ENCODE data around the gene CELA1. TPM values are rescaled to one million over a fixed set of nuclear protein-coding genes. Genes with fewer than 3 reads are reported as not detected.
A peak's percentile ranks its signal among the peaks of the same experiment; 100 is the strongest.

CELA1 gene
- total RNA-seq, 1 experiment from 2014 or later: not detected

DNA sequence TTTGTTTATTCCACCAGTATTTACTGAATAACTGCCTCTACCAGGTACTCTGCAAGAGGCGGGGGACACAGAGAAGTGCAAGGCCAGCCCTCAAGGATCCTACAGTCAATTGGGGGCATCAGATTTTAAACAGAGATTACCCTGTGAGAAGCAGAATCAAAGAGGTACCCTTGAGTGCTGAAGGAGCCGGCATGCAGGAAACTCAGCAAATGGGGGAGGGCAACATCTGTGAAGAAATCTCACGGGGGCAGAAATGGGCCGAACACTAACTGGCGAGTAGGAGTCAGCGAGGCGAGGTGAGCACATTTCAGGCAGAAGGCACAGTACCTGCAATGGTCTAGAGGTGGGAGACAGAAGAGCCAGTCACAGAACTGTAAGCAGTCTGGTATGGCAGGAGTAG lies 35.7 kb upstream of the CELA1 start:
- H3K4me1 Mint-ChIP-seq: peaks cover 38 to 39% of the 10 kb centered on the region in 2 experiments
- TF ChIP-seq, protein P1, sequence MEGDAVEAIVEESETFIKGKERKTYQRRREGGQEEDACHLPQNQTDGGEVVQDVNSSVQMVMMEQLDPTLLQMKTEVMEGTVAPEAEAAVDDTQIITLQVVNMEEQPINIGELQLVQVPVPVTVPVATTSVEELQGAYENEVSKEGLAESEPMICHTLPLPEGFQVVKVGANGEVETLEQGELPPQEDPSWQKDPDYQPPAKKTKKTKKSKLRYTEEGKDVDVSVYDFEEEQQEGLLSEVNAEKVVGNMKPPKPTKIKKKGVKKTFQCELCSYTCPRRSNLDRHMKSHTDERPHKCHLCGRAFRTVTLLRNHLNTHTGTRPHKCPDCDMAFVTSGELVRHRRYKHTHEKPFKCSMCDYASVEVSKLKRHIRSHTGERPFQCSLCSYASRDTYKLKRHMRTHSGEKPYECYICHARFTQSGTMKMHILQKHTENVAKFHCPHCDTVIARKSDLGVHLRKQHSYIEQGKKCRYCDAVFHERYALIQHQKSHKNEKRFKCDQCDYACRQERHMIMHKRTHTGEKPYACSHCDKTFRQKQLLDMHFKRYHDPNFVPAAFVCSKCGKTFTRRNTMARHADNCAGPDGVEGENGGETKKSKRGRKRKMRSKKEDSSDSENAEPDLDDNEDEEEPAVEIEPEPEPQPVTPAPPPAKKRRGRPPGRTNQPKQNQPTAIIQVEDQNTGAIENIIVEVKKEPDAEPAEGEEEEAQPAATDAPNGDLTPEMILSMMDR (conservative IDR thresholded peaks at IDR 0.05): no peak
- Histone ChIP-seq H3K4me2 (ENCODE audit: insufficient read depth, insufficient read length, low read length) (no peak overlapping the region), H2AK5ac (ENCODE audit: insufficient read length, low read length) (no peak overlapping the region), H4K20me1 (ENCODE audit: control insufficient read depth, insufficient read depth, insufficient read length) (no peaks in the 10 kb centered on the region), H3K4ac (ENCODE audit: low read depth, low read length) (no peak overlapping the region), H2BK120ac (ENCODE audit: low read depth, low read length, poor library complexity, severe bottlenecking) (no peak overlapping the region), H3K9ac (ENCODE audit: extremely low read depth, insufficient read length, low read length) (no peak overlapping the region), H3T11ph (ENCODE audit: low read length) (no peak overlapping the region), H3K79me2 (ENCODE audit: insufficient read depth, low read length) (no peaks in the 10 kb centered on the region), H4K5ac (ENCODE audit: insufficient read length, low read depth, low read length) (no peak overlapping the region), H3K27ac (ENCODE audit: insufficient read length, low read depth, low read length) (no peak overlapping the region), H2BK15ac (ENCODE audit: low read depth, low read length) (no peak overlapping the region), H2BK5ac (ENCODE audit: insufficient read length, low read length) (no peak overlapping the region), H3K4me1 (ENCODE audit: insufficient read depth, low read length) (peaks cover 19% of the 10 kb centered on the region), H3K18ac (ENCODE audit: insufficient read length, low read depth, low read length) (no peak overlapping the region), H3K14ac (ENCODE audit: insufficient read depth, low read length) (no peak overlapping the region), H4K91ac (ENCODE audit: insufficient read length, low read depth, low read length) (no peak overlapping the region), H2BK12ac (ENCODE audit: insufficient read length, low read depth, low read length) (no peak overlapping the region), H4K8ac (replicated peaks; ENCODE audit: insufficient read length, low read depth, low read length) (no peak overlapping the region), H2BK20ac (ENCODE audit: low read depth, low read length, poor library complexity, severe bottlenecking) (no peak overlapping the region), H3K79me1 (ENCODE audit: insufficient read depth, low read depth, low read length, poor library complexity, severe bottlenecking) (no peaks in the 10 kb centered on the region), H3K23me2 (ENCODE audit: insufficient read length, low read depth, low read length, poor library complexity, severe bottlenecking) (peaks cover 2% of the 10 kb centered on the region), H3K9me3 (ENCODE audit: control insufficient read depth, low read depth, low read length) (no peaks in the 10 kb centered on the region), H3K23ac (ENCODE audit: insufficient read length, low read depth, low read length) (no peak overlapping the region), H2AFZ (ENCODE audit: low read length) (no peak overlapping the region), H3K56ac (ENCODE audit: insufficient read length, low read depth, low read length) (no peak overlapping the region), H3K27me3 (ENCODE audit: insufficient read depth, low read length) (no peaks in the 10 kb centered on the region)
- no peaks in the 10 kb centered on the region for H3K9me3 Mint-ChIP-seq
- no peaks in the 10 kb centered on the region for H3K27me3 Mint-ChIP-seq (ENCODE audit: low read depth)
- WGBS (ENCODE audit: extremely low coverage, insufficient read length, low lambda C conversion rate): no CpG with 5 or more reads among the region's 7 CpGs
- no peak for DNase-seq
- no peak overlapping the region for H3K4me3 Mint-ChIP-seq
- H3K36me3 Mint-ChIP-seq (ENCODE audit: insufficient read depth in 1 of 3, low read depth in 3 of 3): peaks cover 1 to 34% (median 32%) of the 10 kb centered on the region in 3 experiments; a peak in 6 of 7 replicates
- peak overlapping the region; percentile 27 to 56 (median 41); a peak in 5 of 7 replicates for H3K27ac Mint-ChIP-seq

All from H9 (cell line).